ENCODE results near the gene AAK1. TPM values are rescaled to one million over a fixed set of nuclear protein-coding genes. Genes with fewer than 3 reads are reported as not detected.

Gene AAK1
- total RNA-seq, 1 donor from 2014 or later = 106 TPM

GRCh38 chr2:69604026-69604678 is 39.4 kb downstream of the AAK1 start:
- intact Hi-C loops (cut with micrococcal nuclease) = no loop called here

GRCh38 chr2:69603146-69603743 is 40.3 kb downstream of the AAK1 start:
- intact Hi-C loops (cut with micrococcal nuclease) = no loop called here

GRCh38 chr2:69601179-69601612 is 42.3 kb downstream of the AAK1 start:
- intact Hi-C loops (cut with micrococcal nuclease) = loop anchor here (2.0 kb wide), 3 partner anchors 18 to 74 kb away; no protein-coding TSS in a partner anchor

GRCh38 chr2:69600425-69600824 is 43.1 kb downstream of the AAK1 start:
- intact Hi-C loops (cut with micrococcal nuclease) = loop anchor here (1.0 to 2.0 kb wide), 5 partner anchors 18 to 114 kb away; no protein-coding TSS in a partner anchor

GRCh38 chr2:69597843-69598610 is 45.5 kb downstream of the AAK1 start:
- intact Hi-C loops (cut with micrococcal nuclease) = no loop called here

GRCh38 chr2:69597105-69597504 is 46.4 kb downstream of the AAK1 start:
- intact Hi-C loops (cut with micrococcal nuclease) = no loop called here

- intact Hi-C loops (cut with micrococcal nuclease) = no loop called here
Observed at GRCh38 chr2:69594341-69594740, 49.2 kb downstream of the AAK1 start.

- intact Hi-C loops (cut with micrococcal nuclease) = loop anchor here (1.0 kb wide), 1 partner anchor 9 kb away; no protein-coding TSS in a partner anchor
Observed at GRCh38 chr2:69592511-69592910, 51.0 kb downstream of the AAK1 start.

GRCh38 chr2:69589973-69590652 is 53.4 kb downstream of the AAK1 start:
- intact Hi-C loops (cut with micrococcal nuclease) = no loop called here

- intact Hi-C loops (cut with micrococcal nuclease) = no loop called here
Observed at GRCh38 chr2:69588945-69589344, 54.6 kb downstream of the AAK1 start.

- intact Hi-C loops (cut with micrococcal nuclease) = no loop called here
Observed at GRCh38 chr2:69588403-69588802, 55.1 kb downstream of the AAK1 start.

- intact Hi-C loops (cut with micrococcal nuclease) = no loop called here
Observed at GRCh38 chr2:69585855-69586555, 57.5 kb downstream of the AAK1 start.

- intact Hi-C loops (cut with micrococcal nuclease) = no loop called here
Observed at GRCh38 chr2:69584127-69584889, 59.2 kb downstream of the AAK1 start.

- intact Hi-C loops (cut with micrococcal nuclease) = loop anchor here (1.0 kb wide), 1 partner anchor 9 kb away; no protein-coding TSS in a partner anchor
Observed at GRCh38 chr2:69583321-69583833, 60.2 kb downstream of the AAK1 start.

- intact Hi-C loops (cut with micrococcal nuclease) = loop anchor here (1.0 kb wide), 1 partner anchor 10 kb away; no protein-coding TSS in a partner anchor
Observed at GRCh38 chr2:69582582-69583176, 60.9 kb downstream of the AAK1 start.

GRCh38 chr2:69581774-69582581 is 61.6 kb downstream of the AAK1 start:
- intact Hi-C loops (cut with micrococcal nuclease) = no loop called here

- intact Hi-C loops (cut with micrococcal nuclease) = no loop called here
Observed at GRCh38 chr2:69580486-69580885, 63.1 kb downstream of the AAK1 start.

- intact Hi-C loops (cut with micrococcal nuclease) = no loop called here
Observed at GRCh38 chr2:69579536-69579935, 64.0 kb downstream of the AAK1 start.

GRCh38 chr2:69578198-69578540 is 65.4 kb downstream of the AAK1 start:
- intact Hi-C loops (cut with micrococcal nuclease) = no loop called here

Measured in T-helper 1 cell treated with Interleukin-12 subunit alpha and Interleukin-12 subunit beta and Interleukin-4 antibody, amounts not matched to agents 30 ng/mL and 1 ng/mL, for 36 hours (primary cell).